ENCODE results near the gene ADAMTS1. TPM values are rescaled to one million over a fixed set of nuclear protein-coding genes. Genes with fewer than 3 reads are reported as not detected.

The ADAMTS1 gene
- total RNA-seq, 1 donor from 2014 or later: 59.3 TPM

DNA sequence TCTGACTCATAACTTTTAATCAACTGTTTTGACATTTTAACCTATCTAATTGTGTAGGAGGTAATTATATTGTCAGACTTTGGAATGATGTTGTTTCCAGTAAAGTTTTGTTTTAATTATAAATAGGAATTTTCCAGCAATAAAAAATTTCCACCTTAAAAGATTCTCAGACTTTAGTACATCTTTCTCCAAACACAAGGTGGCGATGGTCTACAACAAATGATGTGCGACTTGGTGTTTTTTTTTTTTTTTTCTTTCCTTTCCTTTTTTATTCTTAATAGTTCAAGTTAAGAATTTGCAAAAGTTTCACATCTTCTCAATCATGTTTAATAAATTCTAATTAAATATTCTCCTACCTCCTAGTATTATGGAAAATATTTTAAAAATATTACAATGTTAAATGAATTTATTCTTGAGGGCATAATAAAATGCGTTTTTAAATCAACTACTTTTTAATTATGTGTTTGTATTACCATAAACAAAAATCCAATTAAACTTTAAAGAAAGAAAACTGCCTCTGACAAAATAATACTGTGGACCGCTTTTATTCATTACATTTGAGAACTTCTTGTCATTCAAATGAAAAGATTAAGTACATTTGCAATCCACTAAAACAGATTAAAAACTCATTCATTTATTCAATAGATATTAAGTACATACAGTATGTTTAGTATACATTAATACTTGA lies 4.4 kb upstream of the ADAMTS1 start:
- no peaks in the 10 kb centered on the region for H3K36me3 ChIP-seq
- H3K27me3 ChIP-seq (ENCODE audit: low read depth): peaks cover 14% of the 10 kb centered on the region
- H3K9me3 ChIP-seq: no peaks in the 10 kb centered on the region
- TF ChIP-seq, protein P1, sequence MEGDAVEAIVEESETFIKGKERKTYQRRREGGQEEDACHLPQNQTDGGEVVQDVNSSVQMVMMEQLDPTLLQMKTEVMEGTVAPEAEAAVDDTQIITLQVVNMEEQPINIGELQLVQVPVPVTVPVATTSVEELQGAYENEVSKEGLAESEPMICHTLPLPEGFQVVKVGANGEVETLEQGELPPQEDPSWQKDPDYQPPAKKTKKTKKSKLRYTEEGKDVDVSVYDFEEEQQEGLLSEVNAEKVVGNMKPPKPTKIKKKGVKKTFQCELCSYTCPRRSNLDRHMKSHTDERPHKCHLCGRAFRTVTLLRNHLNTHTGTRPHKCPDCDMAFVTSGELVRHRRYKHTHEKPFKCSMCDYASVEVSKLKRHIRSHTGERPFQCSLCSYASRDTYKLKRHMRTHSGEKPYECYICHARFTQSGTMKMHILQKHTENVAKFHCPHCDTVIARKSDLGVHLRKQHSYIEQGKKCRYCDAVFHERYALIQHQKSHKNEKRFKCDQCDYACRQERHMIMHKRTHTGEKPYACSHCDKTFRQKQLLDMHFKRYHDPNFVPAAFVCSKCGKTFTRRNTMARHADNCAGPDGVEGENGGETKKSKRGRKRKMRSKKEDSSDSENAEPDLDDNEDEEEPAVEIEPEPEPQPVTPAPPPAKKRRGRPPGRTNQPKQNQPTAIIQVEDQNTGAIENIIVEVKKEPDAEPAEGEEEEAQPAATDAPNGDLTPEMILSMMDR (IDR thresholded peaks at IDR 0.05): peak; percentile 54
- no peak for DNase-seq
- no peak overlapping the region for H3K27ac ChIP-seq
- intact Hi-C loops (cut with DNase I): loop anchor here (5.0 kb wide), 1 partner anchor 853 kb away; no protein-coding TSS in a partner anchor
- no peak for ATAC-seq
- H3K4me3 ChIP-seq: no peak overlapping the region
- H3K4me1 ChIP-seq: peaks cover 29% of the 10 kb centered on the region

DNA sequence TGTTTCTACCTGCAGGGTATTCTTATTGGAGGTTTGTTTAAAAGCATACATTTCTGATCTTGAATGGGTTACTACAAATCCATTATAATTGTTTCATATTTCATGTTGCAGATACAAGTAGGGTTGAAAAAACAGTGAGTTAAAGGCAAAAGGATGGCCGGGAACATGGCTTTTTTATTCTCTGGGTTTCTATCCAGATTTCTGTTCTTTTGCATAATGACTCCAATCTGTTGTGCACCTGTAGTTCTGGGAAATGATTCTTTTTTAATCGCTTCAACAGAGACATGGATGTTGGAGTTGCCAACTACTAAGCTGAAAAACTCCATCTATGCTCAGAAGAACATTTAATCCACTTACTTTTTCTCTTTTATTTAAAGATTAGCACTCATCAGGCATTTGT lies 2.7 kb upstream of the ADAMTS1 start:
- Histone ChIP-seq H3K36me3 (no peaks in the 10 kb centered on the region), H3K9me3 (no peaks in the 10 kb centered on the region), H3K27me3 (ENCODE audit: low read depth) (peaks cover 23% of the 10 kb centered on the region), H3K27ac (no peak overlapping the region), H3K4me3 (no peak overlapping the region), H3K4me1 (peaks cover 40% of the 10 kb centered on the region)
- DNase-seq (no peak), ATAC-seq (no peak)
- intact Hi-C loops (cut with DNase I): loop anchor here (5.0 kb wide), 1 partner anchor 854 kb away; no protein-coding TSS in a partner anchor
- TF ChIP-seq, protein P1 (IDR thresholded peaks at IDR 0.05): no peak

DNA sequence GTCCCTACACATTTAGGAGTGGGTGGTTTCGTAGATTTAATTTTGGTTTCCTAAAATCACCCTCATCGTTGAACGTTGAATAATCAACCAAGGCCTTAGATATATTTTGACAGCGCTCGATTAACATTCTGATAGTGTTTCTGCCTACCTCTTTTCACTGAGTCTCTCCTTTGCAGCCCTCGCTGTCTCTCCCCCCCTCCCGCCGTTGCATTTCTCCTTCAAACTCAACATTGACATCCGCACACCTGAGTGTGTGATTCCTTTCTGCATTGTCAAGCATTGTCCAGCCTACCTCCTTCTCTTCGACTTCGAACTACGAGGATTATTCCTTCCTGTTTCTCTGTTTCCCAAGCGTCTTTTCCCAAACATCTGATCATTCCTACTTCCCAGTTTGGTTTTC lies 1.8 kb upstream of the ADAMTS1 start:
- TF ChIP-seq, protein P1 (IDR thresholded peaks at IDR 0.05): no peak
- H3K27ac ChIP-seq: peak overlapping the region; percentile 95
- intact Hi-C loops (cut with DNase I): loop anchor here (5.0 kb wide), 1 partner anchor 855 kb away; no protein-coding TSS in a partner anchor
- DNase-seq (no peak), ATAC-seq (no peak)
- peaks cover 4% of the 10 kb centered on the region for H3K36me3 ChIP-seq
- H3K4me3 ChIP-seq: peak overlapping the region; percentile 79
- H3K4me1 ChIP-seq: peaks cover 48% of the 10 kb centered on the region
- no peaks in the 10 kb centered on the region for H3K9me3 ChIP-seq
- H3K27me3 ChIP-seq (ENCODE audit: low read depth): peaks cover 23% of the 10 kb centered on the region

DNA sequence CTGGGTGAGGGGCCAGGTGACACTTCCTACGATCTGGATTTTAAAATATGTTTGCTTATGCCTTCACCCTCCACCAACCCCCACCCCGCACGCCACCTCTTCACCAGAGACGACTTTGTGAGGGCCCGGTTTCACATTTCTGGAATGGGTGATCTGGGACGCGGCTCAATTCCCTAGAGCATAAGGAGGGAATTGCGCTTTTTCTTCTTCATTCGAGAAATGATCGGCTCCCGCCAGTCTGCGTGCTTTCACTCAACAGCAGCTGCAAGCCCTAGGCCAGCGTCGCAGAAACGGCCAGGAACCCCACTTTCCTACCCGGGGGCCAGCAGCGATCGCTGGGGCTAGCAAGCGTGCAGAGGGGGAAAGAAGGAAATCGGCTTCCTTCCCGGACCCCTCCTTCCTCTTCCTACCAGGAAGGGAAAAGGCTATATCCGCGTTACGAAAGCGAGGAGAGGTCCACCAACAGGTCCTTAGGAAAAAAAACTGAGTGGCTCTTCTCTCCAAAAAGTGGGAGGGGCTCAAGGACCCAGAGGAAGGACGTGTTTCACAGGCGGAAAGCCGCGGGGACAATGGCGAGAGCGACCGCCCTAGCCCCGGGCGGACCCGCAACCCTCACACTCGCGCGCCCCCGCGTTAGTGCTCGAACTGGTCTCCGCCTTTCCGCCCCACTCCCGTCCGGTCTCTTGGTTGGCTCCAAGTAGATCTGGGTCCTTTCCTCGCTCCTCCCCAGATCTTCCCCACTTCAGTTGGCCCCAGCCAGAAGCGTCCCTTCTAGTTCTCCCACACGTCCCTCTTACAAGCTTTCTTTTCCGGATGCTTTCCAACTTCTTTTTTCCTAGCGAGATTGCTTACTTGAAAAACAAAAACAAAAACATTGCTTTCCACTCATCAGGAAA lies 1.1 kb upstream of the ADAMTS1 start:
- peaks cover 23% of the 10 kb centered on the region for H3K27me3 ChIP-seq (ENCODE audit: low read depth)
- ATAC-seq (peak; percentile 44 to 54), DNase-seq (peak; percentile 78)
- H3K27ac ChIP-seq: peak overlapping the region; percentile 95
- H3K4me3 ChIP-seq: peak overlapping the region; percentile 79
- no peaks in the 10 kb centered on the region for H3K9me3 ChIP-seq
- peaks cover 54% of the 10 kb centered on the region for H3K4me1 ChIP-seq
- peaks cover 11% of the 10 kb centered on the region for H3K36me3 ChIP-seq
- TF ChIP-seq, protein P1 (IDR thresholded peaks at IDR 0.05): no peak
- intact Hi-C loops (cut with DNase I): loop anchor here (5.0 kb wide), 1 partner anchor 856 kb away; no protein-coding TSS in a partner anchor

DNA sequence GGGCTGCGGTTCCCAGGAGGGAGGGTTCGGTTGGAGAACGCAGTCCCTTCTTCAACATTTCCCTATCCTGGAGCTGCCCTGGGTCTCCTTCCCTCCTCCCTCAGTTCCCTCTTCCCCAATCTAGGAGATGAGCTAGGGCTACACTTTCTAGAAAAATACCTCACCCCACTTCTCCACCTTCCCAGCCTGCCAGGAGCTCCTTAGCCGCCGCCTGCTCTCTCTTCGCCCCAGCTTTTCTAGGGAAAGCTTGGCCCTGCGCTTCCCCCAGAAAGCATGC lies 488 bp upstream of the ADAMTS1 start:
- peaks cover 60% of the 10 kb centered on the region for H3K4me1 ChIP-seq
- ATAC-seq: peak in 1 of 2 donors; percentile 3
- peak overlapping the region; percentile 95 for H3K27ac ChIP-seq
- H3K36me3 ChIP-seq: peaks cover 17% of the 10 kb centered on the region
- H3K27me3 ChIP-seq (ENCODE audit: low read depth): peaks cover 23% of the 10 kb centered on the region
- H3K9me3 ChIP-seq: no peaks in the 10 kb centered on the region
- DNase-seq: no peak
- intact Hi-C loops (cut with DNase I): loop anchor here (5.0 kb wide), 1 partner anchor 857 kb away; no protein-coding TSS in a partner anchor
- TF ChIP-seq, protein P1 (IDR thresholded peaks at IDR 0.05): no peak
- H3K4me3 ChIP-seq: peak overlapping the region; percentile 79
